LNCaP clone FGC (cell line): ENCODE data around the gene WNT10A.

Source experiments
- DNase-seq: peaks from one replicate; pipeline ENCODE4 v3.0.0-alpha.2; 2011; ENCODE audit warnings: low read depth
- H3K4me3 ChIP-seq: 2 replicates; pipeline ENCODE4 v1.5.1; 2011; ENCODE audit warnings: mild to moderate bottlenecking, low read depth, low read length, control low read depth
- CTCF ChIP-seq: IDR thresholded peaks from 2 replicates; pipeline ENCODE4 v1.5.1; 2012; ENCODE audit warnings: mild to moderate bottlenecking; ENCODE audit not compliant: control insufficient read depth, insufficient read depth; ENCODE audit errors: extremely low read depth

The WNT10A gene

DNA sequence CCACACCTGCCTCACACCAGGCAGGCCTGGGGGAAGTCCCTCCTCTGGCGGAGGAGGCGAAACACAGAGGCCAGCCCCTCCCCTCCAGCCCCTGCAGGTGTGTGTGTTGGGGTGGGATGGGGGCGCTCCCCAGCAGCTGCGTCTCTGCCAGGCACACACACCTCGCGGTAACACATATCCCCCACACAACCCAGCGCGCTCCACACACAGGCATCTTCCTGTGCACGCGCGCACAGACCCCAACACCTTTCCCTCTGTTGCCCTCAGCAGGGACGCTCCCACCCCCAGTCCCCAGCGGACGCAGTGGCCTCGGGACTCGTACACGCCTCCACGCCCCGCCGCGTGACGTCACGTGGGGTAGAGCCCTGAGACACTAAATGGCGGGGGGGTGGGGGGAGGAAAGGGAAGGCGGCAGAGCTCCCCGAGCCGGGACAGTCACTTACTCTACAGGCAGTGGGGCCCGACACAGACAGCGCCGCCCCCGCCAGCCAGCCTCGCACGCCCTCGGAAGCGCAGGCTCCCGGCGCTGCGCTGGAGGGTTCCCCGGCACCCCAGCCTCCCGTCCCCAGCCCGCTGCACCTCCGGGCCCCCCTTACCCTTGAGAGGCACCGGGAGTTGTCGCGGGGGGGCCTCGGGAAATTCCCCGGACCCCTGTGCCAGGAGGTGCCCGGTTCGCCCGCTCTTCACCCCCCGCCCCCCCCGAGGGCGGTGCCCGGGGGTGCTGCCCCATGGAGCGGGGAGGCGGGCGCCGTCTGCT, at the start of gene WNT10A:
WNT10A (plus strand) TSS at position 751 of the 757 bp plus-strand sequence. CDS start 144 bp downstream, outside the sequence.
- DNase-seq = no peak
- no peak for TF ChIP-seq CTCF
- H3K4me3 ChIP-seq = no peak within 1 kb of the TSS

- no peak for DNase-seq
- no peak within 1 kb of the TSS for H3K4me3 ChIP-seq
- TF ChIP-seq CTCF = no peak
Measured at GRCh38 chr2:218831378-218831990, 49.2 kb upstream of the WNT10A start, which contains the start of gene PRKAG3. TSS of gene PRKAG3 (minus strand) at chr2:218831803.

GRCh38 chr2:218832081-218832480, 48.6 kb upstream of the WNT10A start:
- H3K4me3 ChIP-seq = no peak overlapping the region
- no peak for DNase-seq
- TF ChIP-seq CTCF = no peak

DNA sequence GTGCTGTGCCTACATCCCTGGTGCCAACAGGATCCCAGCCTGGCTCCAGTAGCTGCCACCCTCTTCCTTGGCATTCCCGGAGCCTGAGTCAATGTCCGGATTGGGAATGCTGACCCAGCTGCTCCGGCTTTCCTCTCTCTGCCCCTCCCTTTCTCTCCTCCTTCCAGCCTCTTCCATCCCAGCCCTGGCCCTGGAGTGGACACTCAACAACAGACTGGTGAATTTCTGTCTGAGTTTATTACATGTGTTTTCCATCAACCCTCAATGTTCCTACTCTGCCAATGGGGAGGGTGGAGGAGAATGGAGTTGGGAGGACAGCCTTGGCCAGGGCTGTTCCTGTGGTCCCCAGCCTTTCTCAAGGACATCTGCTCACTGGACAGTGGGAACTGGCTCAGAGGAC, 48.1 kb upstream of the WNT10A start:
- no peak overlapping the region for H3K4me3 ChIP-seq
- no peak for TF ChIP-seq CTCF
- DNase-seq = no peak

- no peak overlapping the region for H3K4me3 ChIP-seq
- no peak for TF ChIP-seq CTCF
- no peak for DNase-seq
Measured at GRCh38 chr2:218833023-218833609, 47.5 kb upstream of the WNT10A start.

GRCh38 chr2:218834685-218835084, 46.0 kb upstream of the WNT10A start:
- DNase-seq = no peak
- no peak for TF ChIP-seq CTCF
- H3K4me3 ChIP-seq = no peak overlapping the region

DNA sequence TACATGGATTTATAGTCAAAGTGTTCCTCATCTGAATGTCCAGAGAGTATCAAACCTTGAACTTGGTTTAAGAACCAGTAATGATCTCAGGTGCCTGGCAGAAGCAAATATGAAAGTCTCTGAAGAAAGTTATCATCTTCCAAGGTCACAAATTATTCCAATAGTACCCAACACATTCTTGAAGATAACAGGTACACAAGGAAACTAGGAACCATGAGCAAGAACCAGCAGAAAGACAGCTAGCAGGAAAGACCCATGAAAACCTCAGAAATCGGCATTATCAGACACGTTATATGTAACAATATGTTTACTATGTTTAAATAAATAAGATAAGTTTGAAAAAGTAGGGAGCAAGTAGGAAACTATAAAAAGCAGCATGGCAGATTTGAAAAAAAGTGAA, 43.2 kb upstream of the WNT10A start:
- H3K4me3 ChIP-seq = no peak overlapping the region
- DNase-seq = no peak
- no peak for TF ChIP-seq CTCF
